ENCODE results near the gene FLCN. TPM values are rescaled to one million over a fixed set of nuclear protein-coding genes. Genes with fewer than 3 reads are reported as not detected.

Gene FLCN
- polyA plus RNA-seq, 1 donor (not counting 4 experiments of a cell fraction or from before 2014, with no cell fraction given) = 12.5 TPM

GRCh38 chr17:17205368-17206123 is 31.4 kb downstream of the FLCN start:
- no peaks in the 10 kb centered on the region for H3K27me3 ChIP-seq (ENCODE audit: control insufficient read depth, extremely low read depth, insufficient read depth, low read length)

GRCh38 chr17:17204635-17205231 is 32.2 kb downstream of the FLCN start:
- no peak for FAIRE-seq
- Histone ChIP-seq H4K20me1 (ENCODE audit: control insufficient read depth, extremely low read depth, insufficient read depth, low read length) (no peaks in the 10 kb centered on the region), H3K4me3 (ENCODE audit: control insufficient read depth in 2 of 3, extremely low read depth in 1 of 3, insufficient read depth in 2 of 3, low read depth in 1 of 3, low read length in 3 of 3) (peak overlapping the region; percentile 49 to 69 (median 63))

More at GRCh38 chr17:17205368-17206123, 31.4 kb downstream of the FLCN start:
- Histone ChIP-seq H3K9me1 (ENCODE audit: control insufficient read depth, extremely low read depth, insufficient read depth, low read length) (no peaks in the 10 kb centered on the region), H4K20me1 (ENCODE audit: control insufficient read depth, extremely low read depth, insufficient read depth, low read length) (no peaks in the 10 kb centered on the region), H3K4me2 (ENCODE audit: control insufficient read depth, extremely low read depth, insufficient read depth, low read depth, low read length) (peak overlapping the region; percentile 91), H3K79me2 (ENCODE audit: control insufficient read depth, insufficient read depth, low read length) (no peaks in the 10 kb centered on the region), H3K9me3 (ENCODE audit: control insufficient read depth, low read depth, low read length) (no peaks in the 10 kb centered on the region), H3K9ac (ENCODE audit: control insufficient read depth, extremely low read depth, insufficient read depth, low read length) (peak overlapping the region; percentile 85), H3K4me3 (ENCODE audit: control insufficient read depth in 2 of 3, extremely low read depth in 1 of 3, insufficient read depth in 2 of 3, low read depth in 1 of 3, low read length in 3 of 3) (peak overlapping the region; percentile 49 to 69 (median 63)), H3K36me3 (ENCODE audit: control insufficient read depth in 2 of 2, extremely low read depth in 1 of 2, insufficient read depth in 2 of 2, low read length in 2 of 2) (peaks cover 0 to 1% of the 10 kb centered on the region in 2 experiments), H3K27ac (ENCODE audit: control insufficient read depth, insufficient read depth, low read length) (peak overlapping the region; percentile 40), H3K4me1 (ENCODE audit: control insufficient read depth, extremely low read depth, insufficient read depth, low read length) (peaks cover 16% of the 10 kb centered on the region), H2AFZ (ENCODE audit: control insufficient read depth, low read length) (peak overlapping the region; percentile 56)
- FAIRE-seq (no peak), DNase-seq (ENCODE audit: low read depth, low spot score) (no peak)
- dilution Hi-C loops (cut with MboI; ENCODE audit: extremely low pct_ligation_motif_present, low sequenced_read_pairs) = no loop called here
- TF ChIP-seq EZH2 (IDR thresholded peaks at IDR 0.05; ENCODE audit: low read length) (no peak), CTCF (optimal IDR thresholded peaks at IDR 0.05 in 1 of 3, IDR thresholded peaks at IDR 0.05 in 1 of 3, conservative IDR thresholded peaks at IDR 0.05 in 1 of 3; ENCODE audit: extremely low read depth in 1 of 3, insufficient read depth in 2 of 3, low read length in 3 of 3) (no peak)

More at GRCh38 chr17:17204635-17205231, 32.2 kb downstream of the FLCN start:
- Histone ChIP-seq H3K4me2 (ENCODE audit: control insufficient read depth, extremely low read depth, insufficient read depth, low read depth, low read length) (peak overlapping the region; percentile 91), H3K79me2 (ENCODE audit: control insufficient read depth, insufficient read depth, low read length) (no peaks in the 10 kb centered on the region), H2AFZ (ENCODE audit: control insufficient read depth, low read length) (peak overlapping the region; percentile 49), H3K4me1 (ENCODE audit: control insufficient read depth, extremely low read depth, insufficient read depth, low read length) (peaks cover 16% of the 10 kb centered on the region), H3K9me3 (ENCODE audit: control insufficient read depth, low read depth, low read length) (no peaks in the 10 kb centered on the region), H3K36me3 (ENCODE audit: control insufficient read depth in 2 of 2, extremely low read depth in 1 of 2, insufficient read depth in 2 of 2, low read length in 2 of 2) (peaks cover 0 to 1% of the 10 kb centered on the region in 2 experiments), H3K9me1 (ENCODE audit: control insufficient read depth, extremely low read depth, insufficient read depth, low read length) (no peaks in the 10 kb centered on the region), H3K27ac (ENCODE audit: control insufficient read depth, insufficient read depth, low read length) (peak overlapping the region; percentile 10), H3K9ac (ENCODE audit: control insufficient read depth, extremely low read depth, insufficient read depth, low read length) (peak overlapping the region; percentile 85), H3K27me3 (ENCODE audit: control insufficient read depth, extremely low read depth, insufficient read depth, low read length) (no peaks in the 10 kb centered on the region)
- DNase-seq (ENCODE audit: low read depth, low spot score) = no peak
- dilution Hi-C loops (cut with MboI; ENCODE audit: extremely low pct_ligation_motif_present, low sequenced_read_pairs) = no loop called here
- TF ChIP-seq CTCF (optimal IDR thresholded peaks at IDR 0.05 in 1 of 3, IDR thresholded peaks at IDR 0.05 in 1 of 3, conservative IDR thresholded peaks at IDR 0.05 in 1 of 3; ENCODE audit: extremely low read depth in 1 of 3, insufficient read depth in 2 of 3, low read length in 3 of 3) (no peak), EZH2 (IDR thresholded peaks at IDR 0.05; ENCODE audit: low read length) (no peak)

Measured in keratinocyte (primary cell).